Activated CD4-positive, alpha-beta T cell treated with anti-CD3 and anti-CD28 coated beads, Interleukin-2, Interleukin-4, amounts not matched to agents 100 ng/mL and 50 ng/mL, durations not matched to agents 16 hours and 8 hours (primary cell): ENCODE measurements around the gene OSCAR.

Experiments
- DNase-seq: peaks from one replicate; pipeline ENCODE4 v3.0.0-alpha.2; 2020; ENCODE audit warnings: low spot score

The OSCAR gene, protein sequence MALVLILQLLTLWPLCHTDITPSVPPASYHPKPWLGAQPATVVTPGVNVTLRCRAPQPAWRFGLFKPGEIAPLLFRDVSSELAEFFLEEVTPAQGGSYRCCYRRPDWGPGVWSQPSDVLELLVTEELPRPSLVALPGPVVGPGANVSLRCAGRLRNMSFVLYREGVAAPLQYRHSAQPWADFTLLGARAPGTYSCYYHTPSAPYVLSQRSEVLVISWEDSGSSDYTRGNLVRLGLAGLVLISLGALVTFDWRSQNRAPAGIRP

DNA sequence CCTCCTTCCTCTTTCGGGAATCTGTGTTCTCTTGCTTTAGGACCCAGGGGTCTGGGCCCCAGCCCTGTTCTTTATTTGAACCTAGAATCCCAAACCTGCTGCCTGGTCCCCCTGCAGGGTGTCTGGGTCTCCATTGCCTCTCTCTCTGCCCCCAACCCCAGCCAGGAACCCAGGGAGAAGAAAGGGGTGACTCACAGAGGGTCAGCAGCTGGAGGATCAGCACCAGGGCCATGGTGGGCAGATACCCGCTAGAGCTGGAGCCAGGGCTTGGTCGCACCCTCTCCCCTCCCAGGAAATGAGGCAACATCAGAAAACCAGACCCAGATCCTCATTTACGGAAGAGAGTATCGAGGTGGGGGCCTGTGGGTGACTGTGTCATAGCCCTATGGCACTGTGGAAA, at the start of gene OSCAR:
Gene OSCAR (minus strand): TSS at position 243 of the 400 bp plus-strand sequence. CDS start 11 bp downstream, at position 232.
- no peak for DNase-seq

GRCh38 chr19:54149021-54149812, 48.6 kb upstream of the OSCAR start:
- DNase-seq, result no peak

DNA sequence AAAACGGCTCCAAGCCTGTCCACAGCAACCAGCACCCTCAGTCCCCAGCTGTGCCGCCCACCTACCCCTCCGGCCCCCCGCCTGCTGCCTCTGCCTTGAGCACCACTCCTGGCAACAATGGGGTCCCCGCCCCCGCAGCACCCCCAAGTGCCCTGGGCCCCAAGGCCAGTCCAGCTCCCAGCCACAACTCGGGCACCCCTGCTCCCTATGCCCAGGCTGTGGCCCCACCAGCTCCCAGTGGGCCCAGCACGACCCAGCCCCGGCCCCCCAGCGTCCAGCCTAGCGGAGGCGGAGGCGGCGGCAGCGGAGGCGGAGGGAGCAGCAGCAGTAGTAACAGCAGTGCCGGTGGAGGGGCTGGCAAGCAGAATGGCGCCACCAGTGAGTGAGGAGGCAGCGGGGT, 47.6 kb upstream of the OSCAR start:
- no peak for DNase-seq

GRCh38 chr19:54147676-54148075, 47.1 kb upstream of the OSCAR start:
- no peak for DNase-seq

GRCh38 chr19:54145541-54146158, 45.0 kb upstream of the OSCAR start:
- no peak for DNase-seq

GRCh38 chr19:54142166-54142780, 41.7 kb upstream of the OSCAR start:
- DNase-seq, result no peak

DNA sequence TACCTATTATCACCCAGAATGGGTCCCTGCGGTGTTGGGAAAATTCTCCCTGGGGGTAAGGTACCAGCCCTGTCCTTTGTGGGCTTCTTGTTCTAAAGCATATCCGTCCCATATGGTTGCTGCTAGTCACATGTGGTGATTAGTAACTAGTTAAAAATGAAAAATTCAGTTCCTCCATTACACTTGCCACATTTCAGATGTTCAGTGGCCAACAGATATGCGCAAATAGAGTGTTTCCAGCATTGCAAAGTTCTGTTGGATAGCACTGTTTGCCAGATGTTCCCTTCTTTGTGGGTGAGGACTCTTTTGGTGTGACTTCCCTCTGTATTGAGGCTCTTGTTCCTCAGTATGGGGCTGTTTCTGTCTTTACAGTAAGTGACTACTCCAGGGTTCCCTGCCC, 40.8 kb upstream of the OSCAR start:
- no peak for DNase-seq

DNA sequence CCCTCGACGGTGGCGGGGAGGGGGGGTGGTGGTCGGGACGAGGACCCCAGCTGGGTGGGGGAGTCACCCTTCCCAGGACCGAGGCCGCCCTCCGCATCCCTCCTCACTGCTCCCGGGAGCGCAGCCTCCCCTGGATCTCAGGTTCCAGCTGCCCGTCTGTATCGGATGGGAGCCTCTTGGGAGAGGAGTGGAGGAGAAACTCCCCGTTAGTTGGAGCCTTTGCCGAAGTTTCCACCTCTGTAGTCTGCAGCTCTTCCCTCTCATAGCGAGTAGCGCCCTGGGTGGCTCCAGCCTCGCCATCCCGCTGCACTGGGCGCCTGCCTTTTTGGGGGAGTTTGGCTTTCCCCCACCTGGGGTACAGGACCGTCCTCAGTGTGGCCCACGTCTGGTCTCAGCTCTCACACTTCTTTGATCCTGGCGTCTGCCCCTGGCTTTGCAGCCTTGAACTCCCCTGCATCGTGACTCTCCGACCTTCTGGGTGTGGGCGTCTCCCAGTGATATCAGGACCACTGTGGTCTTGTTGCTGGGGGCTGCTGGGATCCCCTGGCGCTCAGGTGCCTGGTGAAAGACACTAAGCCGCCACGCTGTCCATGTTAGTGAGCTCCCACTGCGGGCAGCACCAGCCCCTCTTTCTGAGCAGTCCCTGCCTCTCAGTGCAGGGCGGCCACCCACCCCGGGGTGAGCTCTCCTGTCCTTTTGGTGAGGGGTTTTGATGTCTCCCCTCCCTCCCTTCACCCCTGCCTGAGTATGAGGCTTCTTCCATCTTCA, 38.1 kb upstream of the OSCAR start:
- DNase-seq, result no peak

DNA sequence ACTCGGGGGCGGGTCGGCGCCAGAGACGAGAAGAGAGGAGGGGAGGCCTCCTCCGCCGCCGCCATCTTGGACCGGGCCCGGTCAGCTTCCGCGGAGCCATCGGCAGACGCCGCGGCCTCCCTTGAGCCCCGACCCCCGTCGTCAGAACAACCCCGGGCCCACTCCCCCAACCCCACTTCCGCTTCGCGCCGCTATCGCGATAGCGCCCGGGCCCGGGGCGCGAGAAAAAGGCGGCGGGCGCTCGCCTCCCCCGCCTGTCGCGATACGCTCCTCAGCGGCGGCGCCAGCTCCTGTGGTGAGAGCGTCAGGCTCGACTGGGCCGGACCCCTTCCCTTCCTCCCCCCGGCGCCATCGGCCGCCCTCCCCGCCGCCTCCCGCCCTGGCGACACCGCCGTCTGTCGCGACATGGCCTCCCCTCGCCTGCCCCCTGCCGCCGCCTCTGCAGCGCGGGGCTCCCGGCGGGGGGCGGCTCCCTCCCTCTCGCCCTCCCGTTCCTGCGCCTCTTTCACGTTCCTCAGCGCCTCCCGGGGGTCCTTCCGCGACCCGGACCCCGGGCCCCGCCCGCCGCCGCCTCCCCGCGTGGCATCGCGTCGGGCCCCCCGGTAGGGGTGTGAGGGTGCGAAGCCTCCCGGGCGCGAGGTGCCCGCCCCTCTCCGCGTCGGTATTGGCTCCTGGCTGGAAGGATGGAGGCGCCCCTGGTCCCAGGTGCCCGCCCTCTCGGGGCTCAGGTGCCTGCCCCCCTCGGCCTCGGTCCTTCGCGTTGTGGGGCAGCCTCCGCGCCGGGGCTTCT, 37.3 kb upstream of the OSCAR start, which contains the start of gene CNOT3:
Gene CNOT3 (plus strand): TSS at position 64 of the 790 bp plus-strand sequence. CDS start 5,217 bp downstream, outside the sequence.
- no peak for DNase-seq

DNA sequence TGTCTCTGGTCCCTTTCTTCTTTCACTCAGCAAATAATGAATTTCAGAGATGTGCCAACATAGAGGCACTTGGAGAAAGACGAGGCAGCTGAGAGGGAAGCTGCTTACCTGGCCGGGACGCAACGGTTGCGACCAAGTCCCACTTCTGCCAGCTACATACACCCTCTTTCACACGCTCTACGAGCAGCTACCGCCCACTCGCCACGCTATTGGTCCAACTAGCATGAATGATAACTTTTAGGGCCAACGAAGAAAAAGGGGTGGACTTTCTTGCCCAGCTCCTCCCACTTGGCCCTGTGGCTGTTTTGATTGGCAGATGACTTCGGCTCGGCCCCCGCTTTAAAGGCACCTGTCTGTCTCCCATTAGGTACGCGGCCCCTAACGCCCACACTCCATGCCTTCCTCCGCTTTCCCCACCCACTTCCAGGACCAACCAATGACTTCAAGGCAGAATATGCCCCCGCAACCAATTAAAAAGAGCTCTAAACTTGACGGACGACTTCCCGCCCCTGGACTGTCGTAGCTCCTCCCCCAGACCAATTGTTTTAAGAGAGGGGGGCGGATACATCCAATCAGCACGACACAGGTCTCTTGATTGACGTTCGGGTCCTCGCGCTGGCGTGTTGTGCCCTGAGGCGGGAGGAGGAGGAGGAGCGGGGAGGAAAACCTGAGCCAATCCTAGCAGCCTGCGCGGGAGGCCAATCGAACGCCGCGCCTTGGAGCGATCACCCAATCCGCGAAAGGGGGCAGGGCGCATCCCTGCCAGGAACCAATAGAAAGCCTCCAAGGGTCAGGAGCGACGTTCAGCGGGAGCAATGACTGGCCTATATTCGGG, 36.5 kb upstream of the OSCAR start:
- DNase-seq, result peak; percentile 100

DNA sequence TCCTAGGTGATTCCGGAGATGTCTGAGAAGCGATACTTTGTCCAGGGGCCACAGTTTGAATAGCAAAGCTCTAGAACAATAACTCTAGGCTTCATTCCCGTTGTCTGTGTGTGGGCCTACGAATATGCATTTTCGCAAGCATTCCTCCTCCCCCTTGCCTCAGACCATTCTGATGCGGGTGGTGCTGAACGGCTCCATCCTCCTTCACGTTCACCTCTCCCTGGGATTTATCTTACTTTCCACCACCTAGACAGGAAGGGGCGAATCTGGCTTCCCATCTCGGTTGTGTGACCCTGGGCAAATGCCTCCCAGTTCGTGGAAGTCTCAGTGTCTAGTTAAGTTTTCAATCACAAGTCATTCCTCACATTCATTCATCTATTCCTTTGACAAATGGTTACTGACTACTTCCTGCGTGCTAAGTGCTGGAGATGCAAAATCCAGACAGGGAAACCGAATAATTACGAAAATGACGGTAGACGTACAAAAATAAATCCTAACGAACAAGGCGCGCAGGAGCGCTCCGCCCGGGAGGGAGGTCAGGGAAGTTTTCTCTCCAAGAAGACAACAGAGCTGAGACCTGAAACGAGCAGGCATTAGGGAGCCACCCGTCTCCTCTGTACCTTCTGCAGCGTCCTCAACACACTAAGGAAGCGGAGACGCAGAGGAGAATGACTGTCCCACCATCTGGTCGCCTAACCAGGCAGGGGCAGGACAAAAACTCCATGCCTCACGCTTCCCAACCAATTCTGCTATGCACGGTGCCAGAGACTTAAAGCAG, 35.7 kb upstream of the OSCAR start:
- DNase-seq, result no peak

GRCh38 chr19:54133957-54134590, 33.5 kb upstream of the OSCAR start:
- DNase-seq, result no peak

DNA sequence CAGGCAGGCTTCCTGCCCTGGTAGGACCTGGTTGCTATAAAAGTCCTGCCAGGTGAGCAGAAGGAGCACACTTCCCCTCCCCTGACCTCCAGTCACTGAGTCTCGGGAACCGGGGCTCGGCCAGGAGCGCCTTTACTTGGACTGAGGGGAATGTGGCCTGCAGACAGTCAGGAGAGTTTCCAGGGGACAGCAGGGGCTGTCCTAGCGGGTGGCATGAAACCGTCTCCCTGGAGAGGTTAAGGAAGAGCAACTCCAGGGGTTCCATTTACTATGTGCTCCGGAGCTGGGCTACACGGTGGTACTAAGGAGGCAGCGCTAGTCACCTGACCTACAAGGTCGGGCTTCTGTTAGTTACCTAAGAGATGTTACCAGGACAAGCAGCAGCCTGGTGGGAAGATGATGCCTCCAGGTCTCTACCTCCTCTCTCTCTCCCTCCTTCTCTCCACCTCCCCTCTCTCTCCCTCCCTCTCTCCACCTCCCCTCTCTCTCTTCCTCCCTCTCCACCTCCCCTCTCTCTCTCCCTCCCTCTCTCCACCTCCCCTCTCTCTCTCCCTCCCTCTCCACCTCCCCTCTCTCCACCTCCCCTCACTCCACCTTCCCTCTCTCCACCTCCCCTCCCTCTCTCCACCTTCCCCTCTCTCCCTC, 32.8 kb upstream of the OSCAR start:
- no peak for DNase-seq

DNA sequence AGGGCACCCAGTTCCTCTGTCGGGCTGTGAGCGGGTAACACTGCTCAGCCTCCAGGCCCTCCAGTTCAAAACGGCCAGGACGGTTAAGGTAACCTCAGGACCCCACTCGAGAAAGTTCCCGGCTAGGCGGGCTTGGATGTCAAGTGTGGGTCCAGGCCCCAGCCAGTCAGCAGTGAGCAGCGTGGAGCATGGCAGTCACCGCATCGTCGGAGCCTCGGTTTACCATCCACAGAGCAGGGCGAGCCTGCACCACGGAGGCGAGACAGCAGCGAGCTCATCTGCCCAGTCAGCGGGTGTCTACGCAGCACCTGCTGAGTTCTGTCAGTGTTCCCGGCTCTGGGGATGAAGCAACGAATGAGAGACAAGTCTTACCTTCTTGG, 29.0 kb upstream of the OSCAR start:
- no peak for DNase-seq

DNA sequence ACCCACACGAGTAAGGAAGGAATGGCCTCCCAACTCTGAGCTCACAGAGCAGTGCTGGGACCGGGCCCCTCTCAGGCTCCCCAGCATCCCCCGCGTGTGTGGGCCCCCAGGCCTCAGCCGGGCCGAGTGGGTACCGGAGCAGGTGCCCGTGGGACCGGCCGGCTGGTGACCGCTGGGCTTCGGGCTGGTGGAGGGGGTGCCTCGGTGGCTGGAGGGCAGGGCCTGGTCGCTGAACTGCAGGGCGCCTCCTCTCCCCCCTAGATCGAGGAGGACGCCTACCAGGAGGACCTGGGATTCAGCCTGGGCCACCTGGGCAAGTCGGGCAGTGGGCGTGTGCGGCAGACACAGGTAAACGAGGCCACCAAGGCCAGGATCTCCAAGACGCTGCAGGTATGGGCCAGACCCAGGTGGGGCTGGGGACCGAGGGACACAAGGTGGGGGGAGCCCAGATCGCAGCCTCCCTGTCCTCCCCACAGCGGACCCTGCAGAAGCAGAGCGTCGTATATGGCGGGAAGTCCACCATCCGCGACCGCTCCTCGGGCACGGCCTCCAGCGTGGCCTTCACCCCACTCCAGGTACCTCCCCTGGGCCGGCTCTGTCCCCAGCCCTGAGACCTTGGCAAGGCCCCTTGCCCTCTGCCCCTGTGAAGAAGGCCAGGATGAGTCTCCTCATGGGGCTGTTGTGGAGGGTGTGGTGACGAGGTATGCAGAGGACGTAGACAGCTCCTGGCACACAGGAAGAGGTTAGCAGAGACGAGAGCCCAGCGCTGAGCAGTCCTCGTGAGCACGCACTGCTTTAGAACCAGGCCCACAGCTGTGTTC, 28.4 kb upstream of the OSCAR start:
- DNase-seq, result no peak

GRCh38 chr19:54128441-54128725, 27.8 kb upstream of the OSCAR start:
- no peak for DNase-seq

GRCh38 chr19:54127688-54128440, 27.3 kb upstream of the OSCAR start:
- DNase-seq, result no peak
